Lung (tissue), 12 donors: ENCODE results near the gene GRIA4. TPM values are rescaled to one million over a fixed set of nuclear protein-coding genes. Genes with fewer than 3 reads are reported as not detected.
A peak's percentile ranks its signal among the peaks of the same experiment; 100 is the strongest.

Experiments
- ATAC-seq: fragments of 200-7000 bp; cut with Tn5 transposase; one replicate; pipeline ENCODE4 v1.9.1; 2020; ENCODE audit warnings: moderate number of reproducible peaks; ENCODE audit not compliant: insufficient read depth, low FRiP score
- DNase-seq, 3 donors: peaks; one replicate each; pipeline ENCODE4 v3.0.0-alpha.2; 2013 to 2017
- H3K27ac ChIP-seq, 2 donors: one replicate each; pipeline ENCODE4 v1.5.1; 2013; ENCODE audit warnings: mild to moderate bottlenecking in 2 of 2, moderate library complexity in 2 of 2, control low read depth in 1 of 2, inconsistent platforms in 1 of 2, low read depth in 1 of 2, low read length in 1 of 2
- H3K27me3 ChIP-seq, 3 donors: one replicate each; pipeline ENCODE4 v1.5.1; 2013; ENCODE audit warnings: low read length in 2 of 3; ENCODE audit not compliant: control insufficient read depth in 3 of 3, insufficient read depth in 3 of 3
- H3K36me3 ChIP-seq, 4 donors: one replicate each; pipeline ENCODE4 v1.5.1; 2013; ENCODE audit warnings: low read length in 4 of 4, mild to moderate bottlenecking in 1 of 4, moderate library complexity in 1 of 4; ENCODE audit not compliant: control insufficient read depth in 4 of 4, insufficient read depth in 4 of 4
- H3K4me1 ChIP-seq, 5 donors: one replicate each; pipeline ENCODE4 v1.5.1; 2013; ENCODE audit warnings: low read length in 5 of 5, mild to moderate bottlenecking in 2 of 5, moderate library complexity in 1 of 5; ENCODE audit not compliant: control insufficient read depth in 5 of 5, insufficient read depth in 5 of 5
- H3K4me3 ChIP-seq: one replicate; pipeline ENCODE4 v1.5.1; 2013; ENCODE audit warnings: mild to moderate bottlenecking, control low read depth, moderate library complexity
- H3K9ac ChIP-seq, 2 donors: one replicate each; pipeline ENCODE4 v1.5.1; 2013; ENCODE audit warnings: low read length in 2 of 2, control low read depth in 1 of 2; ENCODE audit not compliant: insufficient read depth in 1 of 2
- H3K9me3 ChIP-seq, 4 donors: one replicate each; pipeline ENCODE4 v1.5.1; 2013; ENCODE audit warnings: low read length in 3 of 4, mild to moderate bottlenecking in 1 of 4, moderate library complexity in 1 of 4; ENCODE audit not compliant: control insufficient read depth in 4 of 4, insufficient read depth in 3 of 4
- WGBS, 2 donors: extraction: QIAGEN DNeasy Blood & Tissue Kit; methylation state at CpG; one replicate each; pipeline ENCODE4 v1.1.7; 2013; 5-methylcytosine and 5-hydroxymethylcytosine counted together
- polyA plus RNA-seq, 2 donors: library from polyadenylated mRNA; stranded (reverse); fragments of 200-250 nt; gene quantifications; one replicate each; pipeline ENCODE4 v1.2.1, GENCODE V29; 2013
- total RNA-seq, 2 donors: library from RNA; depleted of rRNA in 1 of 2; stranded (reverse); fragments of >200 nt in 1 of 2; gene quantifications; one replicate each; pipeline ENCODE4 v1.2.1, GENCODE V29; 2014 to 2021
- TF ChIP-seq, protein P1 (sequence below): IDR thresholded peaks from 2 replicates; pipeline ENCODE4 v1.5.1; 2012; ENCODE audit warnings: mild to moderate bottlenecking; ENCODE audit errors: control extremely low read depth, extremely low read depth
- donor health status: control.
- donor health status: control.
- donor health status: Bipolar disorder and iron deficiency.
- donor health status: healthy.
- donor health status: DM: yes; HTN: yes; CAD: no.

The GRIA4 gene
- total and polyA plus RNA-seq, 4 donors: 0.12 to 0.77 TPM; not detected in 2

DNA sequence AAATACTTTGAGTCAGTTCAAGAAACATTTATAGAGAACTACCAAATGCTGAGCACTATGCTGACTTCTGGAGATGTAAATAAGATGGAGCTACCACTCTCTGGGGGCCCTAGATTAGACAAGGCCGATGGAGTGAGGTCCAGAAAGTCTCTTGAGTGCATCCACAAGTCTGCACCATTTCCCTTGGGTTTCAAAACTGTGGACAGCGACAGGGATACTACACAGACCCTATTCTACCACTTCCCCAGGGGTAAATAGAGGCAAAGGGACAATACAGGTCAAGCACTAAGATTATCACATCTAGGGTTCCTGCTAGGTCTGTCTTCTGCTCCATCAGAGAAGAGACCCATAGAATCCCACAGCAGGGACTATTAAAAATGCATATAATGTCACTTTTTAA lies 183.2 kb downstream of the GRIA4 start:
- no peaks in the 10 kb centered on the region for H3K9me3 ChIP-seq
- no peaks in the 10 kb centered on the region for H3K36me3 ChIP-seq
- no peak overlapping the region for H3K27ac ChIP-seq
- DNase-seq (no peak), ATAC-seq (no peak)
- H3K4me3 ChIP-seq: no peak overlapping the region
- 87 to 92% methylated on average over 2 of the region's 2 CpGs for WGBS, 2 donors
- H3K4me1 ChIP-seq: no peaks in the 10 kb centered on the region
- TF ChIP-seq, protein P1, sequence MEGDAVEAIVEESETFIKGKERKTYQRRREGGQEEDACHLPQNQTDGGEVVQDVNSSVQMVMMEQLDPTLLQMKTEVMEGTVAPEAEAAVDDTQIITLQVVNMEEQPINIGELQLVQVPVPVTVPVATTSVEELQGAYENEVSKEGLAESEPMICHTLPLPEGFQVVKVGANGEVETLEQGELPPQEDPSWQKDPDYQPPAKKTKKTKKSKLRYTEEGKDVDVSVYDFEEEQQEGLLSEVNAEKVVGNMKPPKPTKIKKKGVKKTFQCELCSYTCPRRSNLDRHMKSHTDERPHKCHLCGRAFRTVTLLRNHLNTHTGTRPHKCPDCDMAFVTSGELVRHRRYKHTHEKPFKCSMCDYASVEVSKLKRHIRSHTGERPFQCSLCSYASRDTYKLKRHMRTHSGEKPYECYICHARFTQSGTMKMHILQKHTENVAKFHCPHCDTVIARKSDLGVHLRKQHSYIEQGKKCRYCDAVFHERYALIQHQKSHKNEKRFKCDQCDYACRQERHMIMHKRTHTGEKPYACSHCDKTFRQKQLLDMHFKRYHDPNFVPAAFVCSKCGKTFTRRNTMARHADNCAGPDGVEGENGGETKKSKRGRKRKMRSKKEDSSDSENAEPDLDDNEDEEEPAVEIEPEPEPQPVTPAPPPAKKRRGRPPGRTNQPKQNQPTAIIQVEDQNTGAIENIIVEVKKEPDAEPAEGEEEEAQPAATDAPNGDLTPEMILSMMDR: no peak
- H3K27me3 ChIP-seq: no peaks in the 10 kb centered on the region
- no peak overlapping the region for H3K9ac ChIP-seq

DNA sequence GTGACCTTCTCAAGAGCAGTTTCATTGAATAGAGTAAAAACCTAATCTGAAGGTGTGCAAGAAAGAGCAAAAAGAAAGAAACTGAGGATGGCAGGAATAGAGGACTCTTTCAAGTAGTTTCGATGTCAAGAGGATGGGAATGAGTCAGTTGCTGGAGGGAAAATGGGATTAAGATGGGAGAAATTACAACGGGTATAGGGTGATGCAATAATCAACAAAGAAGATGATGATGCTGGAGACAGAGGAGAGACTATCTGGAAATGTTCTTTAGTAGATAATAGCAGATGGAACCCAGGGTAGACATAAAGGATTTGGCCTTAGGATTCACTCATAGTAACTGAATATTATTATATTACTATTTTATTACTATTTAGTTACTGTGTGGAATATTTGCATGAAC lies 189.4 kb downstream of the GRIA4 start:
- DNase-seq (no peak), ATAC-seq (no peak)
- 86 to 89% methylated on average over 2 of the region's 2 CpGs for WGBS, 2 donors
- TF ChIP-seq, protein P1: no peak
- Histone ChIP-seq H3K27me3 (no peaks in the 10 kb centered on the region), H3K27ac (no peak overlapping the region), H3K9ac (no peak overlapping the region), H3K36me3 (no peaks in the 10 kb centered on the region), H3K9me3 (no peaks in the 10 kb centered on the region), H3K4me3 (no peak overlapping the region), H3K4me1 (no peaks in the 10 kb centered on the region)

DNA sequence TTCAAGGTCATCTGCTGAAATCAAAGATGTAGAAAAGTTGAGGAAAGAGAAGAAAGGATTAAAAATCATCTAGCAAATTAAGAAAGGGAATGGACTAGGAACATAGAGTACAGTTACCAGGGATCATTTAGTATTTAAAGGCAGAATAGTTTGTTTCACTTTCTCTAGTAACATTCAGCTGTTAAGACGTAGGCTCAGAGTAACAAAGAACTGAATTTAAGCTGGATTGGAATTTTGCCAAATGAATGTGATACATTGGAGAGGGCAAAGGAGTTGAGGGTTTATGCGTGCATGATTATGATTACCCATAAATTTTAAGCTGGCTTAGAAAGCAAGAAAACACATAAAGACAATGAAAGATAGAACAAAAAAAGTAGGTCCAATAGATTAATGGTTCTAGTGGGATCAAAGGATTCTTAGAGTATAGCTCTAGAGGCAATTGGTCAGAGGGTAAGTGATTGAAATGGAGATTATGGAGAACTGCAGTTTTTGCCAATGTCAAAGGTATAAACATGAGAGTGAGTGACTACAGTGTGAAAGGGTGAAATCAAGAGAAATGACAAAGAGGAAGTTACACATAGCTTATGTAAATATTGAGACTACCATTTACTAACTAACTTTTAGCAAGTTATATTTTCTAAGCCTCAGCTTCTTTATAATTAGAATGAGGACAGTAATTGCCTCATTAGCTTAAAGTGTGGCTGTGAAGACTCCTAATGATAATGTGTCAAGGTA lies 190.0 kb downstream of the GRIA4 start:
- no peaks in the 10 kb centered on the region for H3K36me3 ChIP-seq
- no peaks in the 10 kb centered on the region for H3K9me3 ChIP-seq
- no peak overlapping the region for H3K4me3 ChIP-seq
- no peak overlapping the region for H3K9ac ChIP-seq
- ATAC-seq: no peak
- 60 to 74% methylated on average over 2 of the region's 2 CpGs for WGBS, 2 donors
- H3K4me1 ChIP-seq: no peaks in the 10 kb centered on the region
- DNase-seq: peak in 1 of 3 donors; percentile 6
- no peaks in the 10 kb centered on the region for H3K27me3 ChIP-seq
- H3K27ac ChIP-seq: no peak overlapping the region
- TF ChIP-seq, protein P1: no peak

DNA sequence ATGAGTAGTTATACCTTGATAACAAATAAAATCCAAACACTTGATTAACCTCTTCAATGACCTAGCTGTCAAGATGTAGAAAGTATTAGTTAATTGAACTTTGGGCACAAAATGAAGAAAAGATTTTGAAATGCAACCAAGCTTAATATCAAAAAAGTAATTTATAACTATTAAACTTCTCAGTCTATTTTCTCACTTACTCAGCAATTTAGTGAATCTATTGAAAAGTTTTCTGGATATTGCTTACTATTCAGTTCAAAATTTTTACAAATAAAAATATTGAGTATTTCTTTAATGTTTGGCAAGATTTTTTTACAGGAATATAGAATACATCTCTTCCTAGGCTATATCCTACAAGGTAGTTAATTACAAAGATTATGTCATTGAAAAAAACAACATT lies 192.5 kb downstream of the GRIA4 start:
- ATAC-seq (no peak), DNase-seq (no peak)
- H3K27ac ChIP-seq: no peak overlapping the region
- no peak overlapping the region for H3K4me3 ChIP-seq
- H3K9me3 ChIP-seq: no peaks in the 10 kb centered on the region
- H3K4me1 ChIP-seq: no peaks in the 10 kb centered on the region
- TF ChIP-seq, protein P1: no peak
- H3K27me3 ChIP-seq: no peaks in the 10 kb centered on the region
- no peak overlapping the region for H3K9ac ChIP-seq
- H3K36me3 ChIP-seq: no peaks in the 10 kb centered on the region
